Measurements from ENCODE around the gene PITPNB.

PITPNB gene

DNA sequence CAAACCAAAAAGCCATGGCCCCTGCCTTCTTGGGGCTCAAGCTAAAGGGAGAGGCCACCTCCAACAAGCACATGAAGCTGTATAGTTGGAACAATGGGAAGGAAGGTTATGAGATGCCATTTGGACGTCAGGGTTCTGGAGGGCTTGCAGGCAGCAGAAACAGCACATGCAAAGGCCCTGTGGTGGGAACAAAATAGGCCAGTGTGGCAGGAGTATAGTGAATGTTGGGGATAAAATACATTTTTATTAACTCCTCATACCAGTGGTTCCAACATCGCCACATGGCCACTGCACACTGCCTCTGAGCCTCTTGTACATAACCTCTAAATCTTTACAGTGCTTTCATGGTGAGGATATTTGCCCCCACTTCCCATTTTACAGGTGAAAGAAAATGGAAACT lies 85.3 kb downstream of the PITPNB start:
- DNase-seq (ENCODE audit: low read depth in 2 of 2): no peak

DNA sequence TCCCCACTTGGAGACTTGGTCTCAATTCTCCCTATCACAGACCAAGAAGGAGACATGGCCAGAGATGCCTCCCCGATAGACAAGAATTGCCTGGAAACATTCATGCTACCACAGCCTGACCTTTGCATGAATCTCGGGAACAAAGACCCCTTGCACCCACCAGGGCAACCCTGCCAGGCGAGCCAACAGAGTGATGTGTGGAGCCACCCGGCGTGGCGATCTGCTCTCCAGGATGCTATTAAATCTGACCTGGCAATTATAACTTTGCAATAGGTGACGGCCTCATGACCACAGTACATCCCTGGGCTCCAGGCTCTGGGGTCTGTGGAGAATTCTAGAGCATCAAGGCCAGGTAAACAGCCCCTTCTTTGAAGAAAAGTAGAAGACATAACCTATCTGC lies 86.5 kb downstream of the PITPNB start:
- DNase-seq (ENCODE audit: low read depth in 2 of 2): no peak

DNA sequence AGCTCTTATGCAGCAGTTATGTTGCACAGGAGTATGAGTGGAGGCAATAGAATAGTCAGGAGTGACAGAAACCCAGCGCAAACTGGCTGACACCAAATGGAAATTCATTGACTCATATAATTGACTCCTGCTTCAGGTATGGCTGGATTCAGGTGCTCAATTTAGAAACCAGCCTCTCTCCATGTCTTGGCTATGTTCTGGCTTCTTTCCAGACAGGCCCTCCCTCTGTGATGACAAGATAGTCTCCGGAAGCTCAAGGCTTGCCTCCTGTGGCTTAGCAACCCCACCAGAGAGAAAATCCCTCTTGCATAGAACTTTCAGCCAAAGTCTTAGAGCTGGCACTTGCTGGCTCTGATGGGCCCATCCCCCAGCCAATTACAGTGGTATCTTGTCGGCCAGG lies 89.4 kb downstream of the PITPNB start:
- DNase-seq (ENCODE audit: low read depth in 2 of 2): no peak

DNA sequence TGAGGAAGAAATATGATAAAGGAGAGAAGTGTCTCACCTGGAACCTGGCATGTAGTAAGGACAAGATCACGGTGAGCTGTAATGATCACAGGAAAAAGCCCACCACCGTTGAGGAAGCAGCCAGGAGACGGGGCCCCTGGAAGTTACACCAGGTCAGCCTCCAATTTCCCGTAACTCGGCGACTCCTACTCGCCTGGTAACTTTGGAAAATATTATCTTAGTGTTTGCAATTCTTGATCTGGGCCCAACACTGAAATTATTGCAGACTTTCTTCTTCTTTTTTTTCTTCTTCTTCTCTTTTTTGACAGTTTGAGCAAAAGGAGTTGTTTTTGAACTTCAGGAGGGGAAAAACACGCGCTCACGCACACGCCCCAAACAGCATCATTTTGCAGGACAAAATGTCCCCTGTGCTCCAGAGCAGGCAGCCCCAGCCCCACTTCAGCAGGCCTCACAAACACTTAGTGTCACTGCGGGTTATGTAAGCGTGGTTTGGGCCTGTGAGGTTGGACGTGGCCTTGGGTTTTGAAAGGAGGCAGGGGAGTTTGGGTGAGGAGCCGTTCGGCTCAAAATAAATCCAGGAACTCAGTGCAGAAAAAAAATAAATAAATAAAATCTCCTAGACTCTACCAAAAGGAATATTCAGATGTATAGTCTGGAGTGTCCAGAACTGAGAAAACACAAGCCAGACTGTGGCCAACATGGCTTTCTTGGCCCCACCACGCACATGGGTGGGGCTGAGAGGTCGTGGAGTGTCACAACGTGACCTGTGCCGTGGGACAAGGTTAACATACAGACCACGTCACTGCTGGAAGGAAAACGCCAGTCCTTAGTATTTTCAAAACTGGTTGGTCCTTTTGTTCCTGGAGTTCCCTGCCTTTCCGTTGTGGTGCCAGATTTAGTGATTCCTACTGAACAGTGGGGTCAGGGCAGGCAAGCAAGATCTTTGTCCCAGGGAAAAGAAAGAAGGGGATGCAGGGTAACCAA lies 91.2 kb downstream of the PITPNB start:
- no peak for DNase-seq (ENCODE audit: low read depth in 2 of 2)

DNA sequence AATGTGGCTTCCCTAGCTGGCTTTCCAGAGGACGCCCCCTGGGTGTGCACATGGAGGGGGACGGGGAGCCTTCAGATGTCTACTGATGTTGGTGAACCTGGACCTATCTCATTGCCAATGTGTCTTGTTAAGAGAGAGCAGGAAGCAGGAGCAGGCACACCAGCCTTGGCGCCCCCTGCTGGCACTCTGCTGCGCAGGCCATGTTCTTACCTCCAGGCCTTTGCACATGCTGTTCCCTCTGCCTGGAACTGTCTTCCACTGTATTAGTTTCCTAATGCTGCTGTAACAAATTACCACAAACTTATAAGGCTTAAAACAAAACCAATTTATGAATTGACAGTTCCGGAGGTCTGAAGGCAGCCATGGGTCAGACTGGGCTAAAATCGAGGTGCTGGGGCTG lies 93.9 kb downstream of the PITPNB start:
- DNase-seq (ENCODE audit: low read depth in 2 of 2): no peak

DNA sequence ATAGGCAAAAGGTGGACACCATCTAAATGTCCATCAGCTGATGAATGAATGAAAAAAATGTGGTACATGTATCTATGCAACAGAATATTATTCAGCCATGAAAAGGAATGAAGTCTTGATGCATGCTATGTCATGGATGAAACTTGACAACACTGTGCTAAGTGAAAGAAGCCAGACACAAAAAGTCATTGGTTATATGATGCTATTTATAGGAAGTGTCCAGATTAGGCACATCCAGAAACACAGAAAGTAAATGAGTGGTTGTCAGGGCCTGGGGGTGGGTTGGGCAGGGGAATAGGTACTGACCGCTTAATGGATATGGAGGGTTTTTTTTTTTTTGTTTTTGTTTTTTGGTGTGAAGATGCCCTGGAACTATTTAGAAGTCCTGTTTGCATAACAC lies 95.8 kb downstream of the PITPNB start:
- DNase-seq (ENCODE audit: low read depth in 2 of 2): no peak

DNA sequence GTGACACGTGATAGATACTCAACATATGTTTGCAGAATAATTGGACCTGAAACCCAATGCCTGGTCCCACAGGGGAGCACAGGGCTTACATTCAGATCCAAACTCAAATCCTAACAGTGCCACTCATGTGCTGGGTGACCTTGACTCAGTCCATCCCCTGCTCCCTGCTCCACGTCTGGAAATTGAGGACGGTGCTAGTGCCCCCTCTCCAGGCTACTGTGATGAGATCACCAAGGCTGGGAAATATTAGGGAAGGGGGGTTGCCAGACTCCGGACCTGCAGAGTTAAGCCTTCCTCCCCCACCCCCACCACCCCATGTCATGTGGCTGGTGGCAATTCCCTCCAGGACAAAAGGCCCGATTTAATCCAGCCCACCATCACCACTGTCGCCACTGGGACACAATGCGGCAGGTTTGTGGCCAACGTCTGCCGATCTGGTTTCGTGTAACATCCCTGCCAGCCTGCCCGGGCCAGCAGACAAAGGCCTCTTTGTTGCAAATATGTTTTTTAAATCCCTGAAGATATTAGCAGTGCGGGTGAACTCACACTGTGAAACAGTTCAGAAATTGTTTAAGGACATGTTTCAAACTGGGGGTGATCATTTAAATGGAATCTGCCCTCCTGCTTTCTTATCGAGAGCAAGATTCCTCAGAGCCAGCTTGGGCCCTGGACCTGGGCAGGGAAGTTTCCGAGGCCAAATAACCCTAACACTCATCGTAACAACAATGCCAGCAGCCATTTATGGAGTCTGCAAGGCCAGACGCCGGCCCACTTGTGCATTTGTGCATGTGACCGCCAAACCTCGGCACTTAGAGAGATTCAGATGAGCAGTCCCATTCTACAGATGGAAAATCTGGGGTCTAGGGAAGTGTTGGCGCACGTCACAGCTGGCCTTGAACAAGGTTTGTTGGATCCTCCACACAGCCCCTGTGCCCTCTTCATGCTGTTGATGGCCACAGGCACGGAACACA lies 97.9 kb downstream of the PITPNB start:
- DNase-seq (ENCODE audit: low read depth in 2 of 2): no peak

DNA sequence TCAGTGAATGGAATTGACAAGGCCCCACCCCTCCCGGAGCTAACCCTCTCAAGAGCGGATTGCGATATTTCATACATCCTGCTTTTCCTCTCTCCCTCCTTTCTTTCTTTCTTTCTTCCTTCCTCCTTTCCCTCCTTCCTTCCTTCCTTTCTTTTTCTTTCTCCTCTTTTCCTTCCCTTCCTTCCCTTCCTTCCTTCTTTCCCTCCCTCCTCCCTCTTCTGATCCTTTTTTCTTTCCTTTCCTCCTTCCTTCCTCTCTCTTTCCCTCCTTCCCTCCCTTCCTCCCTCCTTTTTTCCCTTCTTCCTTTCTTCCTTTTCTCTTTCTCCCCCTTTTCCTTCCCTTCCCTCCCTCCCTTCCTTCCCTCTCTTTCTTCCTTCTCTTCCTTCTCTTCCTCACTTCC lies 102.5 kb downstream of the PITPNB start:
- no peak for DNase-seq (ENCODE audit: low read depth in 2 of 2)

DNA sequence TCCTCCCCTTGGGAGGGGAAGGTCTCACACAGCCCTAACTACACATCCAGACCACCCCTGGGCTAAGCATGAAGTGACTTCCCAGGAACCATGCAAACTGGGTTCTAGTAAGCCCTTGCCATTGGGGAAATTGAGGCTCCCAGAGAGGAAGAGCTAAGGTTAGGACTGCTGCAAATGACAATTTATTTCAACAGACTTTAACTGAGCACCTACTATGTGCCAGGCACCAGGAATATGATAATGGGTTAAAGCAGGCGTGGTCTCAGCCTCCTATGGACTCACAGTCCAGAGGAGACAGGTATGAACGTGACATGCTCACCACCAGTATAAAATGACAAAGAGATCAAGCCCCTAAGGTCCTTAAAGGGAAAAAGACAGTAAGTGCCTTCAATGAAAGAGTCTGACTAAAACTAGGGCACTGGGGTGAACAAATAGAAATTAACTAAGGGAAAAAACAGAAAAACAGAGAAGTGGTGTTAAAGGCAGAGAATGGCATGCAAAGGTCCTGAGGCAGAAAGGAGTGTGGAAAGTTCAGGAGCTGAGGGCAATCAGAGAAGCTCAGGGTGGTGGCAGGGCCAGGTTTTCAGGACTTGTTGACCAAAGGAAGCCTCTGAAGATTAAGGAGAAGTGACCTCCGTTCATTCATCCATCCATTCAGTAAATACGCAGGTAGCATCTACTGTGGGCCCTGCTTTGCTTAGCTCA lies 103.1 kb downstream of the PITPNB start:
- no peak for DNase-seq (ENCODE audit: low read depth in 2 of 2)

DNA sequence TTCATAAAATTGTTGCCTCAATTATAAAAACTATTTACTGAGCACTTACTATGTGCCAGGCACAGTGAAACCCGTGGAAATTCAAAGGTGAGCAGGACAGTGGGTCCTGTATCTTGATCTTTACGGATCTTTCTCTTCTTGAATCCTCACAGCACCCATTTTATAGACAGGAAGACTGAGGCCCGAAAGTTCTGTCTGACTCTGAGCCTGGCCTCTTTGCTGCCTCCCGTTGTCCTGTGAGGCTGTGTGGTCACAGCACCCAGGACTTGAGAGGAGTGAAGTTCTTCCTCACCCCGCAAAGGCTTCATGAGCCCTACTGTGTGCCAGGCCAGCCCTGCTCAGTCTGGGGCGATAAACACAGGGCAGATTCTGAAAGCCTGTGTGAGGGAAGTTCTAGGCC lies 104.1 kb downstream of the PITPNB start:
- DNase-seq (ENCODE audit: low read depth in 2 of 2): no peak

DNA sequence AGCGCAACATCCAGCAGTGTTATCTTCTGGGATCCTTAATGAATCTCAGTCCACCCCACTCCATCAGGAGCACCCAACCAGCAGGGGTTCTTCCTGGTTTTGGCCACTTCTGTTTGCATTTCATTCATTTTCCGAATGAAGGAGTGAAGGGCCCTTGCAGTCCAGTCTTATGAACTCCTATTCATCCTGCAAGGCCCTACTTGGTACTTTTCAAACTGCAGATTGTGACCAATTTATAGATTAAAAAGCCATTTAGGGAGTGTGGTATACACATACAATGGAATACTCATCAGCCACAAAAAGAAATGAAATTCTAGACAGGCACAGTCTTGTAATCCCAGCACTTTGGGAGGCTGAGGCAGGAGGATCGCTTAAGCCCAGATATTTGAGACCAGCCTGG lies 107.3 kb downstream of the PITPNB start:
- DNase-seq (ENCODE audit: low read depth in 2 of 2): no peak

DNA sequence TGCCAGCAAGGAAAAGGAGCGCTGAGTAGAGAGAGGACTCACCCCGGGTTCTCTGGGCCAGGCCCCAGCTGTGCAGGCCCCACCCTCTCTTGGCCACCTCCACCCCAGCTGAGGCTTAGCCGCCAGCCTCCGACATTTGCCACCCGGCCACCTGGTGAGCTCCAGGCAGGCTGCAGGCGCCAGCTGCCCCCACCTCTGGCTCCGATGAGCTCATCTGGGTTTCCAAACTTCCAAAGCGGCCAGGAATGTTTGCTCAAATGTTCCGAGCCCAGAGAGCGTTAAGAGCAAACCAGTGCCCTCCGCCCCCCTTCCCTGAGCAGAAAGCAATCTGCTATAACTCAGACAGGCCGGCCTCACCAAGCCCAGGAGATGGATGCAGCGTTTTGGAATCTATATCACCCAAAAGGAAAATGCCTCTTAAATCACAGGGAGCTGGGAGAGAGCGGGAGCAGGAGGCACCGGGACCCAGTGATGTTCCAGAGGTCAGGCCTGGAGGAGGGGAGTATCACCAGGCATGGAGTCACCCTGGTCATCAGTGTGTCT lies 108.4 kb downstream of the PITPNB start:
- DNase-seq (ENCODE audit: low read depth in 2 of 2): no peak

DNA sequence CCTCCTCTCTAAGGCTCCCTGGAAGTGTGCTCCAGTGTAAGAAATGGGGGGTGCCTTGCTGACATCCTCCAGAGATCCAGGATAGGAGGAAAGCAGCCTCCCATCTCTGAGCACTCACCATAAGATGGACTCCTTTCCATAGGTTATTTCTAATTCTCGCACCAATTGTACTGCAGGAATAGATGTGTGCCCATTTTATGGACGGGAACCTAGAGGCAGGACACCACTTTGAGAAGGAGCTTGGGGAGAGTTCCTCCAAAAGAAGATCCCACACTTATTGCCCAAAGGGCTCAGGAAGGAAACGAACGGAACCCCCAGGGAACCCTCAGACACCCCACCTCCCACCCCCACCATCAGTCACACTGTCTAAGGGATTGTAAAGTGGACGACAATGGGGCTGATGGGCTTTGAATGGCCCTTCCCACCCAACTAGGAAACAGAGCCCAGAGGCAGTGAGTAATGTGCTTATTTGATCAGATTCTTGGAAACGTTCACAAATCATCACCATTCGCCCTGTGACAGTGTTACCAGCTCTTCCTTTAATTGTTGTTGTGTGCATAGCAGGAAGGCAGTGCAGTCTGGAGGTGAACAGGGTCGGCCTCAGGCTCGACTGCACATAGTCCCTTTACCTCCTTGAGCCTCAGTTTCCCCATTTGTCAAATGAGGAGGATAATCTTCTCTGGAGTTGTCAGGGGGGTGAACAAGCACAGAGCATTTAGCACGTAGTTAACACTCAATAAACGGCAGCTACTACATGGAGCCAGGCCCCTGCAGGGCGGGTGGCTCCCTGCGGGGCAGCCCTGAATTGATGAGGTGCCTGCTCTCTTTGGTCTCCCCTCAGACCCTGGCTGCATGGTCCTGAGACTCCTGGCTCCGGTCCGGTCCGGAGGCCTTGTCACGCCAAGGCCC lies 109.1 kb downstream of the PITPNB start:
- no peak for DNase-seq (ENCODE audit: low read depth in 2 of 2)

DNA sequence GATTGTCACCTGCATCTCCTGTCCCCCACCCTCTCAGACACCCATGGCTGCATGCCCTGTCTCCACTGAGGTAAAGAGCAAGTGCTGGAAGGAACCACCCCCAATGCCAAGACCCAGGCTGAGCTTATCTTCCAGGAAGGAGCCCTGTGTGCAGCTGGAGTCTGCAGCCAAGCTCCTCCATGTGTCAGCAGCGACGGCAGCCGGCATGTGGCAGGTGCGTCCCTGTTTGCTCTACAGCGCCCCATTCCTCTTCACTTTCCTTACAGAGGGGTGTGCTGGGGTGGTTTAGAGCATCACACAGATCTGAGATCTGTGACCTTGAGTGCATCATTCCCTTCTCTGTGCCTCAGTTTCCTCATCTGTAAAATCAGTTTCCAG lies 109.8 kb downstream of the PITPNB start:
- no peak for DNase-seq (ENCODE audit: low read depth in 2 of 2)

DNA sequence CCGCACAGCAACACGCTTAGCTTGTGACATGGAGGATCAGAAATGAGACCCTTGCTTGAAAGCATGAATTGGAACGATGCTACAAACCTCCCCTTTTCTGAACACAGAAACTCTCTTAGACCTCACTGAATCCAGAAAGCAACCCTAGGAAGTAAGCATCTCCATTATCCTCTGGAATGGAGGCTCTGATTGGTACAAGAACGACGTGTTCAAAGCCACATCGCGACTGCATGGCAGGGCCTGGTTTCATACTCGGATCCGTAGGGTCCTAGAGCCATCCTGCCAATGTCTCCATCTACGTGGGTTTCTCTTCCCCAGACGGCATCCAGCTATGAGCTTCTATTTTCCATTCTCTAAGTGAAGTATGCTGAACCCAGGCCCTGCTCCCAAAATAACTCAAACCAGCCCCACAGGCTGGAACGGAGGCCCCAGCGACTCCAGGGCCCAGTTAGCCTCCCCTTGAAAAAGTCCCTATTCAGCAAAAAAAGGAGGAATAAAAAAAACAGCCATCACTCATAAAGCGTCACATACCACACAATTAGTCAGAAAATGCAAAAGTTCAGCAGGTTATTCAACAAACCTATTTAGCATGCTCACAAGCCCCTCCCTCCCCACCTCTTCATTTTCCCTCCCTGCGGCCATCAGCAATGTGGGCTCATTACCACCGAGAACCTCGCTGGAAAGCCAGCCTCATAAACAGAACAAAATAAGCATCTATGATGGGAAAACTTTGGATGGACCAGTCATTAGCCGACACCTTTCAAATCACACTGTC lies 110.4 kb downstream of the PITPNB start:
- no peak for DNase-seq (ENCODE audit: low read depth in 2 of 2)

DNA sequence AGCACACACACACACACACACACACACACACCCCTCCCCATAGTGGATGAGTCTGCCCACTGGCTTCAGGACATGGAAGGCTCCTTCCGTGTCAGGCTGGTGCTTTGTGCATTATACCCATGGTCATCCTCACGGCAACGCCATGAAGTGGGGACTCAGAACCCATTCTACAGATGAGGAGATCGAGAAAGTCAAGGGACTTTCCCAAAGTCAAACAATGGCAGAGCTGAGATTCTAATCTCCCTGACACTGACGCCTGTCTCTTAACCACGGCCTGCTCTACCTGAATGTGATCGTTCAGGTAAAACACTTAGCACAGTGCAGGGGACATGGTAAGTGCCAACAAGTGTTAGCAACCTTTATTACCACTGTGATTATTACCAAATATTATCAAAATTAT lies 113.2 kb downstream of the PITPNB start:
- no peak for DNase-seq (ENCODE audit: low read depth in 2 of 2)

DNA sequence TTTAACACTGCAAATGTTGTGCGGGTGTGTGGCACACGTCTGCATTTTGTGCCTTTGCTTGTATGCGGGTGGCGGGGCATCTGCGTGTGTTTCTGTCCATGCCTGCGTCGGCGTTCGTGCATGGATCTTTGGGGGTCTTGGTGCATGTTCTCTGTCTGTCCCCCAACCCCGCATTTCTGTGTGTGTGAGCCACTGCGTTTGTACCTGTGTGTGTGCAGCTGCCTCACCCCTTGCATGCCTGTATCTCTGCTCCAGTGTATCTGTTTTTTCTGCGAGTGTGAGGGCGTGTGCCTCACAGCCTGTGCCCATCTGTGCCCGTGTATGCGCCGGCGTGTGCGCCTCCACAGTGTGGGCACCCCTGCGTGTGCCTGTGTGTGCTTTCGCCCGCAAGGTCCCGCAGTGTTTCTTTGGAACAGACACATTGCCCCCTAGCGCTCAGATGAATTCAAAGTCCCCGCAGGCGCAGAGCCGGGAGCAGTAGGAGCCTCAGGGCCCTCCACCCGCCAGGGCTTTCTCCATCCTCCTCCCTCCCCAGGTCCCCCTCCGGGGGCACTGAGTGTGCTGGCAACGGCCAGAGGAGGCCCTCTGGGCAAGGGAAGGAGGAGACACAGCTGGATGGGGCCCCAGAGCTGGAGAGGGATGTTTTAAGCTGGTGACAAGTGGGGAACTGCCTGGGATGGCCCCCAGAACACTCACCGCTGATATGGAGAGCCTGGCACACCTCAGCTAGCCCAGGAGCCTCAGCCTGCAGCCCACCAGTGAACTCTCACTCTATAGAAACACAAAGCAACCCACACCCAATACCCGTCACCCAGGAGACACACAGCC lies 114.4 kb downstream of the PITPNB start:
- DNase-seq (ENCODE audit: low read depth in 2 of 2): peak in 1 of 2 donors; percentile 19

DNA sequence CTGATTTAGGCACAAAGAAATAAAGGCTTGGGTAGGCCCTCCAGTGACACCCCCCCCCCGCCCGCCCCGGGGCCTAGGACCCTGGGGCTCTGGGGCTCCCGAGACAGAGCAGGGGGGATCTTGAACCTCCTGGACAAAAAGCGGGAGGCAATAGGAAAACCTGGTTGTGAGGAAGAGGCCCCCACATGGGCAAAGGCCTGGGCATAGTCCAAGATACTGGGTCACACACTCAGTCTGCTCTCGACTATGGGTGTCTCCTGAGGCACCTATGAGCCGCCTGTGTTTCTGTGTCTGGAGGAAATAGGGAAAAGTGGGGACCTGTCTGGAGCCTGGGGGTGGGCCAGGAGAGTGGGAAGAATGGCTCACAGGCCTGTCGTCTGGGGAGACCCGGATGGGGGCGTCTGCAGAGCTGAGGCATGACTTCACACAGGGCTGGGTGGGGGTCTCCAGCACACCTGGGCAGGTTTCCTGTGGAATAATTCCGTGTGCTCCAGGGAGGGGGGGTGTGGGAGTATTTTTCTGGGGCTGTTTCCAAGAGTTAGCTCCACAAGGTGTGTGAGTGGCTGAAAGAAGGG lies 115.1 kb downstream of the PITPNB start:
- DNase-seq (ENCODE audit: low read depth in 2 of 2): no peak
